Sciatic nerve (tissue), 2 donors: ENCODE data around the gene CFAP410. TPM values are rescaled to one million over a fixed set of nuclear protein-coding genes. Genes with fewer than 3 reads are reported as not detected.

ENCODE experiments used
- ATAC-seq: fragments of 200-7000 bp; cut with Tn5 transposase; one replicate; pipeline ENCODE4 v1.9.1; 2020; ENCODE audit warnings: mild to moderate bottlenecking, moderate library complexity
- DNase-seq: peaks from one replicate; pipeline ENCODE4 v3.0.0-alpha.2; 2020; ENCODE audit warnings: low spot score
- intact Hi-C: fragments of 100-400 bp; cut with DNase I; formaldehyde crosslinking; loops from one replicate; pipeline ENCODE4 v1.14.2; 2022
- total RNA-seq: library from RNA; stranded (reverse); fragmentation: NEBNext Ultra II Directional; extraction: Animal tissue kit (Norgen Biotek cat#: 25700); gene quantifications from one replicate; pipeline ENCODE4 v1.2.1, GENCODE V29; 2021
- donor health status: DM: no; HTN: no; CAD: no.
- donor health status: DM: no; HTN: no; CAD: no.

The CFAP410 gene
- total RNA-seq: 26.7 TPM

GRCh38 chr21:44338971-44339910, at the start of gene CFAP410:
CFAP410 (minus strand) TSS chr21:44339390; CDS start chr21:44339194, 196 bp downstream.
- intact Hi-C loops: no loop called here
- DNase-seq: peak; percentile 97
- peak; percentile 92 for ATAC-seq

DNA sequence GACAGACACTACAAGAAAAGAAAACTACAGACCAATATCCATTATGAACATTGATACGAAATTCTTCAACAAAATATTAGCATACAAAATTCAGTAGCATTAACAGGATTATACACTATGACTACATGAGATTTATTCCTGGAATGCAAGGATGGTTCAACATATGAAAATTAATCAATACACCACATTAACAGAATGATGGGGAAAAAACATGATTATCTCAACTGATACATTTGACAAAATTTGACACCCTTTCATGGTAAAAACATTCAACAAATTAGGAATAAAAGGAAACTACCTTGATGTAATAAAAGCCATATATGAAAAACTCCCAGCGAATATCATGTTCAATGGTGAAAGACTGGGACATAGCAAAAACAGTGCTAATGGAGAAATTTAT, 45.8 kb upstream of the CFAP410 start:
- intact Hi-C loops: no loop called here
- DNase-seq (no peak), ATAC-seq (no peak)

DNA sequence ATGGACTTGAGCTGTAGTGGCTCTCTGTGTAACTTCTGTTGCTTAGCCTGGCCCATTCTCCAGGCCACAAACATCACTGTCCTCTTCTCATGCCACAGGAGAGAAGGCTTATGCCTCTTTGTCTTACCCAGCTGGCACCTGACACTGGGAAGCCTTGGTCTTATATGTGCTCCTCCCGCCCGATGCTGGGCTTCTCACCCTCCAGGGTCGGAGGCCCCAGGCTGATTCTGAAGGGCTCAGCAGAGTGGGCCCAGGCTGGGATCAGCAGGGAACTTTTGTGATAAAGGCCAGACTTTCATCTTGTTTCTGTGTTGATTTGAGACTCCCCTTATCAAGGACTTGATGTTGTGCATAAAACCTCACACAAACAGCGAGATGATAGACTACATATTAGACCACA, 44.0 kb upstream of the CFAP410 start:
- ATAC-seq (no peak), DNase-seq (no peak)
- intact Hi-C loops: no loop called here

DNA sequence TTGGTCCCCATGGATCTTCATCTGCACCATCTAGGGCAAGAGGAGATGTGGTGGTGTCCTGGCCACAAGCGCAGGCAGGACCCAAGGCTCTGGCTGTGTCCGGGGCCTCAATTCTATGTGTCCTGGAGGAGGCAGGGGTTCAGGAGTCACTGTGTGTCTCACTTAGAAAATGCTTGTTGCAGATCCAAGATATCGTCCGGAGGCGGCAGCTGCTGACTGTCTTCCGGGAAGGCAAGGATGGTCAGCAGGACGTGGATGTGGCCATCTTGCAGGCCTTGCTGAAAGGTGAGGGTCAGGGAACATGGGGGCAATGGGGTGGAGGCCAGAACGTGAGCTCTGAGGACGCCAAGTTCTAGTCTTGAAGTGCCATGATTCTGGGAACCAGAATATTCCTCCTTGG, 43.3 kb upstream of the CFAP410 start:
- intact Hi-C loops: no loop called here
- ATAC-seq (no peak), DNase-seq (peak; percentile 28)

GRCh38 chr21:44381874-44382273, 42.7 kb upstream of the CFAP410 start:
- intact Hi-C loops: no loop called here
- no peak for DNase-seq
- no peak for ATAC-seq

DNA sequence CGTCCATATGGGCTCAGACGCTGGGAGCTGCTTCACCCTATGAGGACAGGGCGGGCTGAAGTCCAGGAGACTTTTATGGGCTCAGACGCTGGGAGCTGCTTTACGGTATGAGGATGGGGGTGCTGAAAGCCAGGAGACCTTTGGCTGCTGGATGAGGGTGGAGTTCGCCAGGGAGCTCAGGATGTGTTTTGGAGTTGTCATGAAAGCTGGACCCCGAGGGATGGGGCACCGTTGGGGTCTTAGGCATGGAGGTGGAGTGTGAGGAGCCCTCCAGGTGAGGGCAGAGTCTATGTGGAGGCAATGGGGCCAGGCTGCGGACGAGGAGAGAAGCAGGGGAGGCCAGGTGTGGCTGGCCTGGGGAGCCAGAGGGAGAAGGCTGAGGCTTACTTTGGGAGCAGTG, 41.7 kb upstream of the CFAP410 start:
- DNase-seq: no peak
- no peak for ATAC-seq
- intact Hi-C loops: no loop called here

DNA sequence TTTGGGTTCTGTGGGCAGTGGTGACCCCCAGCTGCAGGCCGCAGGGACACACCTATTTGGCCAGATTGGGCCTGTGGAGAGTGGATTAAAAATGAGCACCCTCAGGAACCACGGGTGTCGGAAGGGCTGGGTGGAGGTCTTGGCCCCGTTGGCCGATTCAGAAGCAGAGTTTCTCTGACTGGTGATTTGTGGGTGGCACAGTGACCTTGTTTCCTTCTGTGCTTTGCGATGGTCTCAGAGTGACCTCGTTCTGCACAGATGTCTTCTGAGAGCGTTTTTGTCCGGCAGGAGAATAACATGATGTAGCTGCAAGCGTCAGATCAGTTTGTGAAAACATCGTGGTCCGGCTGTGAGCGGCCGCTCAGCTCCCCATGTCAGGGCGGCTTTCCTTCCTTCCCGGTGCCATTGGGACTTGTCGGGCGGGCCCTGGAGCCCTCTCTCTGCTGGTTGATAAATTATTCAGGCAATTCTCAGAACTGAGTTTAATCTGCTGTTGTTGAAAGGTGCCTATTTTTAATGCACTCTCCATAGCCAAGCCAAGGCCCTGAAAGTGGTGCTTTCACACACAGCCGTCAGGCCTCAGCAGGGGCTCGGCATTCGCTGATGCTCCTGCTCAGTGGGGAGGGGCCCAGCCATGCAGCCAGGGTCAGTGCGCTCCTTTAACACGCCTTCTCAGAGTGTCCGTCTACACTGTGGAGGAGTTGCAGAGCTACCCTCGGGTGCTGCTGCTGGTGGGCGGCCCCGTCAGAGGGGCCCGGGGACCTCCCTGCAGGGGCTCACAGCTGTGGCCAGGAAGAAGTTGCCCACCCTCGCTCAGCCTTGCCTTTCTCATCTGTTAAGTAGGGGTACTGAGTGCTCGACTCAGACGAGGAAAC, 41.0 kb upstream of the CFAP410 start:
- no peak for ATAC-seq
- intact Hi-C loops: no loop called here
- no peak for DNase-seq

DNA sequence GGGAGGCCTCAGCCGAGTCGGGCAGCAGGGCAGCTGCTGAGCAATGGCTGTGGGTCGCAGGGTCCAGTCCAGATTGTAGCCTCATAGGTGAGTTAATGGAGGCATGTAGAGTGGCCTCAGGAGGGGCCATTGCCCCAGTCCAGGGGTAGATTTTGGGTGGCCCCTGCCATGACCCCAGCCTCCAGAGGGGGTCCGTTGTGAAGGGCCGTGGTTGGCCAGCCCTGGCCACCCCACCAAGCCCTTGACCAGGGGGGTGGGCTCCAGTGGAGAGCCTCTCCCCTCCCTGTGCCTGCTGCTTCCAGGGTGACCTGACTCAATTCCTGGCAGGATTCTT, 40.3 kb upstream of the CFAP410 start:
- ATAC-seq: no peak
- intact Hi-C loops: no loop called here
- DNase-seq: no peak

DNA sequence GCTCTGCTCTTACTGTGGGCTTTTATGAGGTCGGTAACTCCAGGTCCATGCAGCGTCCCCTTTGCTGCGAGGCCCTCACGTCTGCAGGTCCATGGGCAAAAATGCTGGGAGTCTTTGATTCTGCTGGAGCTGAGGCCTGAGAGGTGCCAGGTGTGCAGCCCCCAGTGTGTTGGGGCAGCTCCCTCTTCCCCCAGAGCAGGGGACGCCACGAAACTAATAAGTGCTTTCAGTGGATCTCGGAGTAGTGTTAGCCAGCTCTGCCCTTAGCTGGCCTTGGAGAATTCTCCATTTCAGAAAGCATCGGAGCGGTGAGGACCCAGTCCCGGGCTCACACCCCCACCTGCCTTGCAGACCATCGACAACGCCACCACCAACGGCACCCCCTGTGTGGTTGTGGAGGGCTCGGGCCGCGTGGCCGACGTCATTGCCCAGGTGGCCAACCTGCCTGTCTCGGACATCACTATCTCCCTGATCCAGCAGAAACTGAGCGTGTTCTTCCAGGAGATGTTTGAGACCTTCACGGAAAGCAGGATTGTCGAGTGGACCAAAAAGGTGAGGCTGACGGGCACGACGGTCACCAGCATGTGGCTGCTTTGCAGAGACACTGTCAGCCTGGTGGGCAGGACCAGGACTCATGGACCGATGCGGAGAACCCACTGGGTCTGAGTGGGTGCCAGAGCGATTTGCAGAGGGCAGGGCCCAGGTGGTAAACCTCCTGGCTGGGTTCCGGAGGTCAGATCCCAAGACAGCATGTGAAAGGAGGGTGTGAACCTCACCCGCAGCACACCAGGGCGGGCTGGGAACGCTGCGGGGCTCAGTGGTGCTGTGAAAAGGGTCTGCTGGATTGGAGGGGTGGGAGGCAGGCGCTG, 39.7 kb upstream of the CFAP410 start:
- DNase-seq (peak; percentile 48), ATAC-seq (no peak)
- intact Hi-C loops: no loop called here

DNA sequence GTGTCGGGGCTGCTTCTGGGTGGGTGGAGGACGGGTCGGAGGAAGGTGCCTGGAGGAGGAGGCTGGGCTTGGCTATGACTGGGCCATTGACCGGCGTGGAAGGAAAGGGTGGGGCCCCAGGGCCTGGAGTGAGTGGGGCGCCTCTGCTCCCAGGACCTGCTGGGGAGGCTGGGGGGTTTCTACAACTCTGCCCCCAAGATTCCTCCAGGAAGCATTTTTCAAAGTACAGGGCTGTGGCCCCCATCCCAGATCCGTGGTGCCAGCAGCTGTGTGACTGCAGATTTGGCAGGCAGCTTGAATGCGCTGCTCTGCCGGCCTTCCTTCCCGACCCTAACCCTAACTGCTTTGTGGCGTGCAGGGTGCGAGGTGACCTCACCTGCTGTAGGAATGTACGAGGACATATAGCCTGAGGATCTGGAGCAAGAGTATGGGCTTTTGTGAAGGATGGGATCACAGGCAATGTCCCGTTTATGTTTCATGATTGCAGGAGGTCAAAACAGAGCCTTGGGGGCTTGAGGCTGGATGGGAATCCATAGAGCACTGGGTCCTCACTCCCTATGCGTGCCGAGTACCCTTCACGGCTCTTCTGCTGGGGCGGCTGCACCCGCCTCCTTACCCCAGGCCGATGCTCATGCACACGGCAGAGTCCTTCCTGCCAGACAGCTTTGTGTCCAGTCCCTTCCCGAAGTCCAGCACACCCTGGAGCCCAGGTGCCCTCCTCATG, 38.9 kb upstream of the CFAP410 start:
- intact Hi-C loops: no loop called here
- ATAC-seq: no peak
- peak; percentile 33 for DNase-seq

DNA sequence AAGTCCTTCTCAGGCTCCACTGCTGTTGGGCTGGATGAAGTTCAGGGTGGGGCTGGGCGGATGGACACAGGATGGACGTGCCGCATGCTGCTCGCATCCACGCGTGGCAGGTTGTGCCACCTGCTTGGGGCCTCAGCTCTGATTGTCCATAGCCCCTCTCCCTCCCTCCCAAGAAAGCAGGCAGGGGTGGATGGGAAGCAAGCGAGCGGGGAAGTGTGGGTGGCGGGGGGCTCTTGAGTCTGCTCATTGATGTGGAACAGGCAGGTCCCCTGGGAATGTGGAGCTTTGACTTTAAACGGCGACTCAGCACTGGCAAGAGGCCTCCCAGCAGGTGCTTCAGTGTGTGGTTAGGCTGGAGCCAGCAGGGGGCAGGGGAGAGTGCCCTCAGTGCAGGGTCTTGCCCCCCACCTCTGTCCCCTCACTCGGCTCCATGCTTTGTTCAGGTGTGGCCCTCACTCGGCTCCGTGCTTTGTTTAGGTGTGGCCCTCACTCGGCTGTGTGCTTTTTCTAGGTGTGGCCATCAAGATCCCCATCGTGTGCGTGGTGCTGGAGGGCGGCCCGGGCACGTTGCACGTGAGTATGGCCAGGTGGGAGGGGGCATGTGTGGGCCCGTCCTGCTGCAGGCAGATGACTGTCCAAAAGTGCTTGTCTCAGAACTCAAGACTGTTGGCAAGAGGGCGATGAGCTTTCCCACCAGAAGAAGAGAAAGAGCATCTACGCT, 38.2 kb upstream of the CFAP410 start:
- ATAC-seq (no peak), DNase-seq (peak; percentile 50)
- intact Hi-C loops: no loop called here

GRCh38 chr21:44376606-44377005, 37.4 kb upstream of the CFAP410 start:
- no peak for ATAC-seq
- intact Hi-C loops: no loop called here
- peak; percentile 36 for DNase-seq

DNA sequence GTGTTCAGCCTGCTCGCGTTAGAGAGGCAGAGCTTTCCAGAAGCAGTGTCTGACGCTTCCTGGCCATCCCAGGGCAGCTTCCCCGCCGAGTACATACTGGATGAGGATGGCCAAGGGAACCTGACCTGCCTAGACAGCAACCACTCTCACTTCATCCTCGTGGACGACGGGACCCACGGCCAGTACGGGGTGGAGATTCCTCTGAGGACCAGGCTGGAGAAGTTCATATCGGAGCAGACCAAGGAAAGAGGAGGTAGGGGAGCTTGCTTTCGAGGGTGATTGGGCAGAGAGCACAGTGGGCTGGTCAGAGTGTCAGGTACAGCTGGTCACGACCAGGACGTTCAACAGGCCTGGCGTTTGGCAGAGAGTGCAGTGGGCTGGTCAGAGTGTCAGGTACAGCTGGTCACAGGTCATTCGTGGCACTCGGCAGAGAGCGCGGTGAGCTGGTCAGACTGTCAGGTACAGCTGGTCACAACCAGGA, 36.6 kb upstream of the CFAP410 start:
- intact Hi-C loops: loop anchor here (2.0 kb wide), 1 partner anchor 31 kb away; no protein-coding TSS in a partner anchor
- ATAC-seq (no peak), DNase-seq (peak; percentile 52)

DNA sequence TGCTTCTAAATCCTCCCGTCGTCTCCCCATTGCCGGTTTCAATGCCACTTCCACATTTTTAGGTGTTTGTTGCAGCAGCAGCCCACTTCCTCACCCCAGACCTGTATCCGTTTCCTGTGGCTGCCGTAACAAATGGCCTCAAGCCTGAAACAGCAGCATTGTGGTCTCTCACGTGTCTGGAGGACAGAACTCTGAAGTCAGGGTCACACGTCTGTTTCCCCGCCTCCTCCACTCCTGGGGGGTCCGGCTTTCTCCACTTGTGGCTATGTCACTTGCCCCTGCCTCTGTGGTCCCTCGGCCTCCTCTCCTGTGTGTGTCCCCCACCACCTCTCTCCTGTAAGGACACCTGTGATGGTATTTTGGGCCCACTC, 36.1 kb upstream of the CFAP410 start:
- intact Hi-C loops: loop anchor here (2.0 kb wide), 1 partner anchor 30 kb away; no protein-coding TSS in a partner anchor
- ATAC-seq (peak; percentile 50), DNase-seq (peak; percentile 61)

DNA sequence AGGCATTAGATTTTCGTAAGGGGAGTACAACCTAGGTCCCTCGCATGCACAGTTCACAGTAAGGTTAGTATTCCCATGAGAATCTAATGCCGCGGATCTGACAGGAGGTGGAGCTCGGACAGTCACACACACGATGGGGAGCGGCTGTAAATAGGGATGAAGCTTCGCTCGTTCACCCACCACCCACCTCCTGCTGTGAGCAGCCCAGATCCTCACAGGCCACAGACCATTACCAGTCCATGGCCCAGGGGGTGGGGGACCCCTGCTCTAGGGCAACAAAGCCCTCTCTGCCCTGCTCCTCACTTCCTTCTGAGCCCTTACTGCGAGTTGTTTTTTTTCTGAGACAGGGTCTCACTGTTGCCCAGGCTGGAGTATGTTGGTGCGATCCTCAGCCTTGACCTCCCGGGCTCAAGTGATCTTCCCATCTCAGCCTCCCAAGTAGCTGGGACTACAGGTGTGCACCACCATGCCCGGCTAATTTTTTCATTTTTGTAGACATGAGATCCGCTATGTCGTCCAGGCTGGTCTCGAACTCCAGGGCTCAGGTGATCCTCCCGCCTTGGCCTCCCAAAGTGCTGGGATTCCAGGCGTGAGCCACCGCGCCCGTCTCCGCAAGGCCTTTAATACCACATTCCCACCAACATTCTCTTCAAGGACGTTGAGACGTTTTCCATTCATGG, 35.6 kb upstream of the CFAP410 start:
- intact Hi-C loops: loop anchor here (2.0 kb wide), 1 partner anchor 30 kb away; no protein-coding TSS in a partner anchor
- ATAC-seq: no peak
- DNase-seq: peak; percentile 22

DNA sequence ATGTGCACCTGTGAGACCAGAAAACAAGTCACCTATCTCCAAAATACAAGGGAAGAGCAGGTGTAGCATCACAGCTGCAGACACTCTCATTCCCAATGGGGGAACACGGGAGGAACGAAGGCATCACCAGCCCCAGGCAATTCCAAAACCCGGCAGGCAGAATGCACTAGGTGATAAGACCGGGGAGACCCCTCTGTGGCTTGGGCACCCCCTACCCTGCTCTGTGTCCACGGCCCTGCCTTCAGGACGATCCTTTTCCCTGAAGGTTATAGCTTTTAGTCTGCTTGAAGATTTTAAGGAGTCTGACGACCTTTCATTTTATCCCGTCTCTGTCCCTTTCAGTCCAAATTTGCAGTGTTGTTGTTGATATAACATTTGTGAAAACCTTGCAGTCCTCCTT, 33.4 kb upstream of the CFAP410 start:
- ATAC-seq (no peak), DNase-seq (no peak)
- intact Hi-C loops: no loop called here

- DNase-seq: no peak
- ATAC-seq: no peak
- intact Hi-C loops: no loop called here
Measured at GRCh38 chr21:44371596-44371995, 32.4 kb upstream of the CFAP410 start.
